ENCODE measurements around the gene CREBRF.
"Not testable (repeated sequence)": the region's sequence is repeated elsewhere in the genome, so short reads cannot be mapped to it uniquely, and the experiment has no call there.

Gene CREBRF

GRCh38 chr5:173078878-173079277 lies 22.7 kb downstream of the CREBRF start:
- DNase-seq (ENCODE audit: low read depth): no peak

- no peak for DNase-seq (ENCODE audit: low read depth)
Measured at GRCh38 chr5:173089581-173089980, 33.4 kb downstream of the CREBRF start.

- DNase-seq (ENCODE audit: low read depth): no peak
Measured at GRCh38 chr5:173090639-173091038, 34.5 kb downstream of the CREBRF start.

GRCh38 chr5:173091981-173092380 lies 35.8 kb downstream of the CREBRF start:
- DNase-seq (ENCODE audit: low read depth): no peak

GRCh38 chr5:173093606-173094005 lies 37.5 kb downstream of the CREBRF start:
- DNase-seq (ENCODE audit: low read depth): no peak

GRCh38 chr5:173094012-173094661 lies 38.0 kb downstream of the CREBRF start:
- no peak for DNase-seq (ENCODE audit: low read depth)

- DNase-seq (ENCODE audit: low read depth): no peak
Measured at GRCh38 chr5:173098787-173099186, 42.6 kb downstream of the CREBRF start.

GRCh38 chr5:173099461-173099860 lies 43.3 kb downstream of the CREBRF start:
- no peak for DNase-seq (ENCODE audit: low read depth)

GRCh38 chr5:173101245-173101644 lies 45.1 kb downstream of the CREBRF start:
- DNase-seq (ENCODE audit: low read depth): no peak

- no peak for DNase-seq (ENCODE audit: low read depth)
Measured at GRCh38 chr5:173103411-173103810, 47.3 kb downstream of the CREBRF start.

GRCh38 chr5:173108914-173109313 lies 52.8 kb downstream of the CREBRF start:
- no peak for DNase-seq (ENCODE audit: low read depth)

- no peak for DNase-seq (ENCODE audit: low read depth)
Measured at GRCh38 chr5:173114536-173114935, 58.4 kb downstream of the CREBRF start.

- no peak for DNase-seq (ENCODE audit: low read depth)
Measured at GRCh38 chr5:173119719-173120118, 63.6 kb downstream of the CREBRF start.

GRCh38 chr5:173123416-173123815 lies 67.3 kb downstream of the CREBRF start:
- no peak for DNase-seq (ENCODE audit: low read depth)

- not testable (repeated sequence) for DNase-seq (ENCODE audit: low read depth)
Measured at GRCh38 chr5:173132166-173132565, 76.0 kb downstream of the CREBRF start.

GRCh38 chr5:173138707-173139106 lies 82.6 kb downstream of the CREBRF start:
- DNase-seq (ENCODE audit: low read depth): no peak

- no peak for DNase-seq (ENCODE audit: low read depth)
Measured at GRCh38 chr5:173139631-173140030, 83.5 kb downstream of the CREBRF start.

- no peak for DNase-seq (ENCODE audit: low read depth)
Measured at GRCh38 chr5:173140769-173141168, 84.6 kb downstream of the CREBRF start.

- no peak for DNase-seq (ENCODE audit: low read depth)
Measured at GRCh38 chr5:173143567-173143966, 87.4 kb downstream of the CREBRF start.

GRCh38 chr5:173144200-173145176 lies 88.3 kb downstream of the CREBRF start, which contains the start of gene BNIP1:
TSS of gene BNIP1 (plus strand) at chr5:173144531. CDS start at chr5:173144546, 15 bp downstream.
- DNase-seq (ENCODE audit: low read depth): peak; percentile 79

- no peak for DNase-seq (ENCODE audit: low read depth)
Measured at GRCh38 chr5:173148354-173148753, 92.2 kb downstream of the CREBRF start.

- DNase-seq (ENCODE audit: low read depth): no peak
Measured at GRCh38 chr5:173152547-173152946, 96.4 kb downstream of the CREBRF start.

GRCh38 chr5:173153842-173154241 lies 97.7 kb downstream of the CREBRF start:
- DNase-seq (ENCODE audit: low read depth): no peak

All from CMK (cell line).